OCI-LY7 (cell line): ENCODE data around the gene EXOG.

ENCODE experiments used
- EZH2phosphoT487 ChIP-seq: fragments of 200-600 bp; sonication (generic); IDR thresholded peaks from 2 replicates; pipeline ENCODE4 v1.6.1; 2018; ENCODE audit warnings: low read depth, borderline replicate concordance, mild to moderate bottlenecking, mixed run types, antibody characterized with exemption, low read length, moderate library complexity, mixed read lengths
- TF ChIP-seq, protein P1 (sequence below): fragments of 200-600 bp; sonication (generic); conservative IDR thresholded peaks from 2 replicates; pipeline ENCODE4 v1.5.1; 2014; ENCODE audit warnings: mild to moderate bottlenecking, antibody characterized with exemption, low read length, moderate library complexity, mixed read lengths

DNA sequence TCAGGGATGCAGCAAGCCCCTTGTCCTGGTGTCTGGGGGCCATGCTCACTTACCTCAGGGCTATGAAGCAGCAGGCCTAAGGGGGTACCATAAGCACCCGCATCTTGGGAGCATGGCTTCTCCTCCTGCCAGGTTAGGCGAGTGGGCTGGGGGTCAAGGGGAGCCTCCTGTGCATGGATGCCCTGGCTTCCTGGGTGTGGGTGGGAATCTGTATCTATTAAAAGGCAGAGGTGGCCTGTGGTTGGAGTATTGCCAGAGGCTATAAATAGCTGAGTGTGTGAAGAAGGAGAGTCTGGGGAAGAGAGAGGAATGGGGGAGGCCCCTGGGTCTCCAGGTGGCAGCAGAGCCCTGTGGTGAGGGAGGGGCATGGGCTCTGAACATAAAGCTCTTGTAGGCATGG, 22.9 kb upstream of the EXOG start:
- TF ChIP-seq, protein P1, sequence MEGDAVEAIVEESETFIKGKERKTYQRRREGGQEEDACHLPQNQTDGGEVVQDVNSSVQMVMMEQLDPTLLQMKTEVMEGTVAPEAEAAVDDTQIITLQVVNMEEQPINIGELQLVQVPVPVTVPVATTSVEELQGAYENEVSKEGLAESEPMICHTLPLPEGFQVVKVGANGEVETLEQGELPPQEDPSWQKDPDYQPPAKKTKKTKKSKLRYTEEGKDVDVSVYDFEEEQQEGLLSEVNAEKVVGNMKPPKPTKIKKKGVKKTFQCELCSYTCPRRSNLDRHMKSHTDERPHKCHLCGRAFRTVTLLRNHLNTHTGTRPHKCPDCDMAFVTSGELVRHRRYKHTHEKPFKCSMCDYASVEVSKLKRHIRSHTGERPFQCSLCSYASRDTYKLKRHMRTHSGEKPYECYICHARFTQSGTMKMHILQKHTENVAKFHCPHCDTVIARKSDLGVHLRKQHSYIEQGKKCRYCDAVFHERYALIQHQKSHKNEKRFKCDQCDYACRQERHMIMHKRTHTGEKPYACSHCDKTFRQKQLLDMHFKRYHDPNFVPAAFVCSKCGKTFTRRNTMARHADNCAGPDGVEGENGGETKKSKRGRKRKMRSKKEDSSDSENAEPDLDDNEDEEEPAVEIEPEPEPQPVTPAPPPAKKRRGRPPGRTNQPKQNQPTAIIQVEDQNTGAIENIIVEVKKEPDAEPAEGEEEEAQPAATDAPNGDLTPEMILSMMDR = no peak
- no peak for TF ChIP-seq EZH2phosphoT487
